Measurements from ENCODE around the gene CCDC186. TPM values are rescaled to one million over a fixed set of nuclear protein-coding genes. Genes with fewer than 3 reads are reported as not detected.

CCDC186 gene
- polyA plus RNA-seq, 2 donors = 5.1 to 6.1 TPM

Other genes with a start within 250 kb of the CCDC186 start
- gene ADRB1, start 130.3 kb downstream of the CCDC186 start, polyA plus RNA-seq = under 1 TPM; 0.22 to 0.46 TPM
- under 1 TPM; 0.04 to 0.08 TPM for gene TDRD1, start 5.2 kb upstream of the CCDC186 start, polyA plus RNA-seq
- 1 to 10 TPM in 1 of 2 donors, under 1 TPM in 1; 0.71 to 1.4 TPM for gene VWA2, start 65.1 kb upstream of the CCDC186 start, polyA plus RNA-seq
- gene AFAP1L2, start 230.3 kb upstream of the CCDC186 start, polyA plus RNA-seq = 1 to 10 TPM; 7.8 to 8.2 TPM